Skeletal muscle cell (primary cell): ENCODE results near the gene TPRN.
A peak's percentile ranks its signal among the peaks of the same experiment; 100 is the strongest.

Experiments used
- DNase-seq: peaks from one replicate; pipeline ENCODE4 v3.0.0-alpha.2; 2010; ENCODE audit warnings: low read depth
- H3K4me3 ChIP-seq: 2 replicates; pipeline ENCODE4 v1.5.1; 2011; ENCODE audit warnings: low read depth, mild to moderate bottlenecking, control low read depth, low read length, moderate library complexity

The TPRN gene

DNA sequence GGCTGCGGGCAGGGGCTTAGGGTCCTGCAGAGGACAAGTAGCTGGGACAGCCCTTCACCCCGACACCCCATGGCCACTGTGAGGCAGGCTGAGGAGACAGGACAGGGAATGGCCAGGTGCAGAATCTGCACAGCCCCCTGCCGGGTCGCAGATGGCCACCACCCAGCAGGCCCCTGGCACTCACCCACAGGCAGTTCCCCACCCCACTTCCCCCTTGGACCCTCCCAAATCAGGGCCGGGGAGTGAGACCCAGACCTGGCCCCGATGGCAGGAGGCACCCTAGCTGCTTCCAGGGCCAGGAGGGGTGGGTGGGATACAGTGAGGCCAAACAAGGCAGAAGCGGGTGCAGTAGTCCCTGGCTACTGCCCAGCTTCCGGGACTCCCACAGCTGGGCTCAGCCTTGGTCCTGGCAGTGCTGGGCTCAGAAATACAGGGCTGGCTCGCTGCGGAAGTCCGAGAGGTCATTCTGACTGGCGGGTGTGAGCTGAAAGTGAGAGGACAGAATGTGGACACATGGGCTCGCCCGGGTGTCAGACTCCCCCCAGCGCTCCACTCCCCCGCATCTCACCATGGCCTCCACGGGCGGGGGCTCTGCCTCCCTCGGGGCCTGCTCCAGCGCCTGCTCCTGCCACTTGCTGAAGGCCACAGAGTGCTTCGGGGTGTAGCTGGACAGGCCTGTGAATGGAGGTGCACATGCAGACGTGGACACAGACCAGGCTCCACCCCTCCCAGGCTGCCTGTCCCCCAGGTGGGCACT is 8.7 kb downstream of the TPRN start:
- no peak for DNase-seq

GRCh38 chr9:137191245-137191644 is 9.3 kb downstream of the TPRN start:
- H3K4me3 ChIP-seq: no peak overlapping the region
- no peak for DNase-seq

More for the DNA sequence above, 8.7 kb downstream of the TPRN start:
- no peak overlapping the region for H3K4me3 ChIP-seq

- no peak overlapping the region for H3K4me3 ChIP-seq
Observed at GRCh38 chr9:137190315-137190856, 10.2 kb downstream of the TPRN start.

DNA sequence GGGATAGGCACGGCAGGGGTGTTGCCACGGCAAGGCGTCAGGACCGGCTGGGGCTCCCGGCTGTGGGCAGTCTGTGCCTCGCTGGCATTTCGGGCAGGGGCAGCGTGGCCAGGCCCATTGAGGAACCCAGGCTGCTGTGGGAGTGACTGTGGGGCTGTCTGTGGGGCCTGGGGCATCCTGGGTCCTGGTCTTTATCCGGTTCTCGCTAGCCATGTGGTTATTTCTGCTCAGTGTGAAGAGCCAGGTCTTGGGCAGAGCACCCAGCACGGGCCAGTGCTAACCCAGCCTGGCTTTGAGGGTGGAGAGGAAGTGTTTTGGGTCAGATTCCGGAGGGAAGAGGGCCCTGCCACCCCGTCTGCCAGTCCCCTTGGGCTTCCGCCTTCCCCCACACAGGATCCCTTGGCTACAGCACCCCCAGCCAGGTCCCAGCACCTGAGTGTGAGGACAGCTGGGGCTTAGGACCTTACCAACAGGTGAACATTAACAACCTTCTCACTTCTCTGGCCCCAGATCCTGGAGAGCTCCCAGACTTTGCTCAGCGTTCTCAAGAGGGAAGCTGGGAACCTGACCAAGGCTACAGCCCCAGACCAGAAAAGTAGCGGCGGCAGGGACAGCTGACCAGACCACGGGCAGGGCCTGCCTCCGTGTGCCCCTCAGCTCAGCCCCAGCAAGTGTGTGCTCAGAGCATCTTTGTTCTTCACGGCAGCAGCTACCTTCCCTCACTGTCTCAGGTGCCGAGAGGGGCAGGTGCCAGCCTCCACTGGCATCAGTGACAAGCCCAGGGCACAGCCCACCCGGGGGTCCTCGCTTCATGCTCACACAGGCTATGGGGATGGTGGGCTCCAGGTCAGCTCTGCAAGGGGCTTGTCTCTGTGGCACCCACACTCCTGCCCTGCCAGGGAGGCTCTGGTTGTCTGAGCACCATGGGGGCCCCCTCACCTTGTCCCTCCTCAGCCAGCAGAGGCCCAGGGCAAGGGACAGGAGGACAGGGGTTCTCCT is 10.9 kb downstream of the TPRN start:
- H3K4me3 ChIP-seq: peak overlapping the region; percentile 98
- no peak for DNase-seq

More at GRCh38 chr9:137190315-137190856, 10.2 kb downstream of the TPRN start:
- no peak for DNase-seq

GRCh38 chr9:137188490-137189296 is 11.8 kb downstream of the TPRN start, which contains the start of the genes ANAPC2 and SSNA1:
Gene ANAPC2 (minus strand): TSS chr9:137188560. CDS start chr9:137188532, 28 bp downstream.
Gene SSNA1 (plus strand): TSS chr9:137188676. CDS start chr9:137188727, 51 bp downstream.
- DNase-seq: peak; percentile 78
- peak within 1 kb of the TSS; percentile 98 for H3K4me3 ChIP-seq

DNA sequence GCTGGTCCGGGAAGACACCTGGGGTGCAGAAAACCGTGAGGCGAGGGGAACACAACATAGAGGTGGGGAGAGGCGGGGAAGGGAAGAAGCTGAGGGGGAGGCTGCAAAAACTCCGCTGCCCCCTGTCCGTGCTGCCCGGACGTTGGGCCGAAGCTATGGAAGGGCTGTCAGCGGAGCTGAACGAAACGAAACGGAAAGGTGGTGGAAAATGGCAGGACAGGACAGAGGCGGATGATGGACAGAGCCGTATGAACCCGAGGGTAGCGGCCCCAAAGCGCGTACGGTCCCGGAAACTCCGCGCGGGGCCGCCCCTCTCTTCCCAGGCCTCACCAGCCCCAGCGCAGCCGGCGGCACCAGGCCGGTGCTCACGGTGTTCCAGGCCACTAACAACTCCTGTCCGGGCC is 12.5 kb downstream of the TPRN start:
- no peak for DNase-seq

DNA sequence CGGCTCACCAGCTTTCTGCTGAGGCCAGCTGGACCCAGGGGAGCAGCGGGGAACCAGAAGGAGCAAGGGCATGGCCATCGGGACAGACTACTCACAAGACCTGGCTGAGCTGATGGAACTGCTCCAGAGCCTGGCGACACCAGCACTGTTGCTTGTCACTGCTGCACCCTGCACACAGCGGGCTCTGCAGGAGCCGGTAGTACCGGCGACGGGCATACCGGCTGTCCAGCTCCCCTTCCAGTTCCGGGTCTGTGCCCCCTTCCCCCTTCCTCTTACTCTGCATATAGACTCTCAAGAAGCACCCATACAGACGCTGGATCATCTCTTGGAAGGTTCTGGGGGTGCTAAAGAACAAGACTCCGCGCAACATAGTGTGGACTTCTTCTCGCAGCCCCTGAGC is 13.2 kb downstream of the TPRN start:
- DNase-seq: no peak
- H3K4me3 ChIP-seq: peak overlapping the region; percentile 98

More for the DNA sequence above, 12.5 kb downstream of the TPRN start:
- peak overlapping the region; percentile 98 for H3K4me3 ChIP-seq

GRCh38 chr9:137186385-137186784 is 14.2 kb downstream of the TPRN start:
- DNase-seq: no peak
- H3K4me3 ChIP-seq: no peak overlapping the region

- DNase-seq: no peak
- H3K4me3 ChIP-seq: no peak overlapping the region
Observed at GRCh38 chr9:137185921-137186320, 14.6 kb downstream of the TPRN start.

- H3K4me3 ChIP-seq: no peak overlapping the region
- DNase-seq: no peak
Observed at GRCh38 chr9:137184881-137185660, 15.5 kb downstream of the TPRN start.

DNA sequence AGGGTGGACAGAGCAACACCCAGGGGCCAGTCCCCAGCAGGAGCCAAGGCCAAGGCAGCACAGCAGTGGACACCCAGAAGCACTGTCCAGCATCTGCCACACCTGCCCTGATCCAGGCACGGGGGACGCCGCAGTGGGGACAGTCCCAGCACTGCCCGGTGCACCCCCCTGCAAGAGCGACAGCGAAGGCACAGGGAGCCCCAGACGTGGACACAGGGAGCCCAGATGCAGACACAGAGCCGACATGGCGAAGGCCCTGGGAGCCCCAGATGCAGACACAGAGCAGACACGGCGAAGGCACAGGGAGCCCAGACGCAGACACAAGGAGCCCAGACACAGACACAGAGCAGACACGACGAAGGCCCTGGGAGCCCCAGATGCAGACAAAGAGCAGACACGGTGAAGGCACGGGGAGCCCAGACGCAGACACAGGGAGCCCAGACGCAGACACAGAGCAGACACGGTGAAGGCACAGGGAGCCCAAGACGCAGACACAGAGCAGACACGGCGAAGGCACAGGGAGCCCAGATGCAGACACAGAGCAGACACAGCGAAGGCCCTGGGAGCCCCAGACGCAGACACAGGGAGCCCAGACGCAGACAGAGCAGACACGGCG is 16.5 kb downstream of the TPRN start:
- DNase-seq: no peak
- no peak overlapping the region for H3K4me3 ChIP-seq

DNA sequence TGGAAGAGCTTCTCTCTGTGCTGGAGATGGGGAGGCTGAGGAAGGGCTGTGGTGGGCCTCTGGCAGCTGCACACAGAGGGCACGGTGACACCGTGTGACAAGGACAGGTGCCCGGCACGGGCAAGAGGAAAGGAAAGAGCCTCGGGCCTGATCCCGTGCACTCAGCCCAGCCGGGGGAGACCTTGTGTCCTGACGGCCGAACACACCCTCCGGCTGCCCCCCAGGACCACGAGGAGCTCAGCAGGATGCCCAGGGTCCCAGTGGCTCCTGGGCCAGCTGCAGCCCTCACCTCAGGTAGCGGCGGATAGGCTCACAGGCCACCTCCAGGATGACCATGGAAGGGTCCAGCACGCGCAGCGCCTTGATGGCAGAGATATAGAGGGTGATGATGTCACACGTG is 17.7 kb downstream of the TPRN start:
- DNase-seq: no peak
- H3K4me3 ChIP-seq: no peak overlapping the region

- no peak overlapping the region for H3K4me3 ChIP-seq
- no peak for DNase-seq
Observed at GRCh38 chr9:137181680-137182079, 18.9 kb downstream of the TPRN start.

- H3K4me3 ChIP-seq: no peak overlapping the region
- DNase-seq: no peak
Observed at GRCh38 chr9:137180491-137180890, 20.1 kb downstream of the TPRN start.

GRCh38 chr9:137179761-137180160 is 20.8 kb downstream of the TPRN start:
- H3K4me3 ChIP-seq: no peak overlapping the region
- DNase-seq: no peak

- H3K4me3 ChIP-seq: no peak overlapping the region
Observed at GRCh38 chr9:137178939-137179630, 21.5 kb downstream of the TPRN start.

DNA sequence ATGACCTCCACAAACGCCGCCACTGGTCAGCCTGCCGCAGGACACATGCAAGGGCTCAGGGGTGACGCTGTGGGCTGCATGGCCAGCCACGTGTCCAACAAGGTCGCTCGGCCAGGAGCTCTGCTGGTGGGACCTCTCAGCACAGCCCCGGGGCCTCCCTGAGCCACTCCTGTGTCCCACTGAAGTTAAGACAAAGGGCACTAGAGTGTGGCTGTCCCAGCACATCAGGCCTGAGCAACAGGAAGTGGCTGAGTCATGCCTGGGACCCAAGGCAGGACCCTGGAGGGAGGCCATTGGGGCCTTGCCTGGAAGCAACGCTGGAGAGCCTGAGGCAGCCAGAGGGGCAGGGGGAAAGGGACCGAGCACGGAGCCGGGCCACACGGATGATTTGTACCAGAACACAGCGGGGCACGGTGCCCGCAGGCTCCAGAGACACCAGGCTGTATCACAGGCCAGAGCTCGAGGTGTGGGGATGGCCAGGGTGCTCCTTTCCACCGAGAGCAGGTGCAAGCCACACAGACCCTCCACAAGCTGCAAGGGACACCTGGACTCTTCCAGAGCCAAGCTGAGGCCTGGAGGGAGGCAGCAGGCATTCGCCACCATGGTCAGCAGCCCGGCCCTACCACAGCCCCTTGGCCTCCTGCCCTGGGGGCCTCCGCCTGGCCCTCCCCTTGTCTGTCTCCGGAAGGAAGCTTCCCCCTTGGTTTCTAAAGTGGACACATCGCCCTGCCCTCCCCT is 22.2 kb downstream of the TPRN start:
- H3K4me3 ChIP-seq: no peak overlapping the region

More at GRCh38 chr9:137178939-137179630, 21.5 kb downstream of the TPRN start:
- DNase-seq: no peak

More for the DNA sequence above, 22.2 kb downstream of the TPRN start:
- no peak for DNase-seq
